Neural progenitor cell (in vitro differentiated cells): ENCODE results near the gene GALNT8.

ENCODE experiments used
- CTCF ChIP-seq: fragments of 200-600 bp; sonication (generic); IDR thresholded peaks from 2 replicates; pipeline ENCODE4 v1.5.1; 2017; ENCODE audit warnings: antibody characterized with exemption, mild to moderate bottlenecking
- EZH2 ChIP-seq: fragments of 200-600 bp; sonication (generic); IDR thresholded peaks from 2 replicates; pipeline ENCODE4 v1.6.1; 2017; ENCODE audit warnings: antibody characterized with exemption, mild to moderate bottlenecking, moderate library complexity
- EZH2phosphoT487 ChIP-seq: fragments of 200-600 bp; sonication (generic); IDR thresholded peaks from 2 replicates; pipeline ENCODE4 v1.6.1; 2017; ENCODE audit warnings: antibody characterized with exemption

GRCh38 chr12:4820971-4821370 is 100.8 kb downstream of the GALNT8 start:
- TF ChIP-seq CTCF (no peak), EZH2 (no peak), EZH2phosphoT487 (no peak)
